GM18507 (cell line): ENCODE data around the gene MYO1D.
A peak's percentile ranks its signal among the peaks of the same experiment; 100 is the strongest.

Experiments used
- DNase-seq: peaks from one replicate; pipeline ENCODE4 v3.0.0; 2011; ENCODE audit warnings: low read depth; ENCODE audit not compliant: insufficient read length; ENCODE audit errors: extremely low spot score
- FAIRE-seq: peaks from 2 replicates; lab custom pipeline; 2011; peaks lifted over from hg19 to GRCh38; lab: Jason Lieb, UNC

Gene MYO1D

DNA sequence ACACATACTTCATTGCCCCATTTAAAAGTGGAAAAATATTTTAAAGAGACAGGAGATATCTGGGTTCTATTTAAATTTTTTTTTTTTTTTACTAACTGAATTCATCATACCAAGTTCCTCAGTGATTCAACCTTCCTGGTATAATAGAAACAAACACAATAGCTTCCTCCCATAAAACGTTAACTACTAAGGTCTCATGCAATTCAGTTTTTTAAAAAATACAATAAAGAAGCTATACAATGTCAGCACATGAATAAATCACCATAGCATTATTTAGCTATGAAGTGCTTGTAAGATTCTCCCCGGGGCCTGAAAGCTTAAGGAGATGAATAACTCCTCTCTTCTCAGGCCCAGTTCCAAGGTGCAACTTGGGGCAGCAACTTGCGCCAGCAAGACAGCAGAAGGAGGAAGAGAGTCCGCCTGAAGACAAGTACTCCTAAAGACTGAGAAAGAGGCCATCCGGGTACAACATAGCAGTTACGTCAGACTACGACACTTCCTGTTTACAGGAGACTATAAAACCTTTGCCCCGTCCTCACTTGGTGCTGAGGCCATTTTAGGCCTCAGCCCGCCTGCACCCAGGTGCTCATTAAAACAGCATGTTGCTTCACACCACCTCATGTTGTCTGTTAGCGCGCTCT is 81.5 kb downstream of the MYO1D start:
- FAIRE-seq (no peak), DNase-seq (no peak)

DNA sequence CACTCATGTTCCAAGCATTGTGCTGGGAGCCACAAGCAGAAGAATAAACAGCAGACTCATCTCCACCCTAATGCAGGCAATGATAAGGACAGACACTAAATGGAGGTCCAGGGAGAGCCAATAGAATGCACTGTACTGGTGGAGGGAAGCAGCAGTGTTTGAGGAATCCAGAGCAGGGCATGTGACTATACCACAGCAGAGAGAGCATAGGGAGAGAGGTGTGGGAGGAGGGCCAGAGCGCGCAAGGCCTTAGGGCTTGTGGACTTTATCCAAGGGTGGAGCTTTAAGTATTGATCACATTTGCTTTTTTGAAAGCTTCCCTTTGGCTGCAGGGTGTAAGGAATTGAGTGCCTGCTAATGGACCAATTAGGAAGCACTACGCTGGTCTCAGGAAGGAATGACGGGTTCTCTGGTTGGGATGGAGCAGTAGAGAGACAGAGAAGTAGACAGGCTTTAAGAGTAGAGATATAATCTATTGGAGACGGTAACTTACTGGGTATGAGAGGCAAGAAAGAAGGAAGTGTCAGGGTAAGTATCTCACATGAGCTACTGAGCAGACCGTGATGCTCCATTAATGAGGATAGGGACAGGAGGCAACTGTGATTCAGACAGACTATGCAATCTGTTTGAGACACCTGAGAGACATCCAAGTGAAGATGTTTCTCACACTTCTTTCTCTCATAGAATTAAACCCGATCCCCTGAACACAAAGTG is 82.2 kb downstream of the MYO1D start:
- FAIRE-seq (no peak), DNase-seq (no peak)

DNA sequence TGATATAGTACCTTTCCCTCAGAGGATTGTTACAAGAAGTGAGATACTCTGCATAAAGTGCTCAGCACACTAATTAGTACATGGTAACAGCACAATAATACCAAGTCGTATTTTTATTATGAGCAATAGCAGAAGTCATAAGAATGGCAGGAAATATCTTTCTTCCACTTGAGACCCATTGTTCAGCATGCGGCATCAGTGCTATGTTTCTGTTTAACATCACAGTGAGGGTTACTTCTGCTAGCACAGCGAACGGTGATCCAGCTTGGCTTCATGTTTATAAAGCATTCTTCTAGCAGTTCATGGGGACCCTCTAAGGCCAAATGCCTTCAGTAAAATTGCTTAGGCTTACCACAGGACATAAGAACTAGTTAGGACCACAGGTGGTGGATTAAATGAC is 83.1 kb downstream of the MYO1D start:
- DNase-seq (no peak), FAIRE-seq (no peak)

DNA sequence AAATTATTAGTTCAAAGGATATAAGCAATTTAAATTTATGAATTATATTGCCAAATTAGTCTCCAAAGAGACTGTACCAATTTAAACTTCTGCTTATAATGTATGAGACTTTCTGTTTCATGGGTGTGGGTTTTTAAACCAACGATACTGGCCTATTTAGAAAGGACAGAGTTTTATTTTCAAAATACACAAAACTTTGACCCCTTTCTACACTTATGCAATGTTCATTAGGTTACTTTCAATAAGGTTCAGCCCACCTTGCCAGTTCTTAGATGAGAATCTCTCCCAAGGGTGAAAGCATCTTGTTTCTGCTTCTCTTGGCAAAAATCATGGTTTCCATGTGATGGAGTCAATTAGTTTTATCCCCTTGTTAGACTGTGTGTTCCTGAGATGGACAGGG is 84.7 kb downstream of the MYO1D start:
- DNase-seq (no peak), FAIRE-seq (no peak)

DNA sequence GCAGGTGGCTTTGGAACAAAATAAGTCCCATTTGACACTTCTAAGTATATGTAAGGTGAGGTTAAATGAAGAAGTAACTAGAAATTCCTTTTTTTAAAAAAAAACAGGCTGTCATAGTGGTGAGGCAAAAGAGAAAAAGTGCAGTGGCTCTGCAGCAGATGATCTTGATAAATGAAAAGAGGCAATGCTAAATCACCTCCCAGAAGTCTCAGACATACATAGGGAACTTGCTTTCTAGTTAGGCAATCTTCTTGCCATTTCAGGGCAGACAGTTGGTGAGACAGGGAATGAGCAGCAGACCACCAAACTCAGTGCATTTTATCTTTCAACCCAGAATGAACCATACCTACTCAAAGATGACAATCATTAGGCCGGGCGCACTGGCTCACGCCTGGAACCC is 90.8 kb downstream of the MYO1D start:
- DNase-seq (no peak), FAIRE-seq (no peak)

DNA sequence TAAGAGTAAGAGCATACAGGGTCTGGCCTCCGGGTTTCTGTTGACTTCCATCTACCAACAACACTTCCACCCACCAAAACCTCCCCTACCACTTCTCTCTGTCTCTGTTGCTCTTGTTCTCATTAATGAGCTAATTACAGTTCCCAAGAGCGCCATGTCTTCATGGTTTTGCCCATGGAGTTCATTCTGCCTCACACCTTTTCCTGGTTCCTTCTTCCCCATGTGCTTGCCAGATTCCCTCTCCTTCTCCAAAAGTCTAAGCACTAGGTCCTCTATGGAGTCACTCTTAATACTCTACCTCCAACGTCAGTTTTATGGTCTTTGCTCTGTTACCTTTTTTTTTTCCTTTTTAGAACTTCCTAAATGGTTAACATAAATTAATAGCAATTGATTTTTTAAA is 92.8 kb downstream of the MYO1D start:
- DNase-seq = no peak
- FAIRE-seq = no peak

DNA sequence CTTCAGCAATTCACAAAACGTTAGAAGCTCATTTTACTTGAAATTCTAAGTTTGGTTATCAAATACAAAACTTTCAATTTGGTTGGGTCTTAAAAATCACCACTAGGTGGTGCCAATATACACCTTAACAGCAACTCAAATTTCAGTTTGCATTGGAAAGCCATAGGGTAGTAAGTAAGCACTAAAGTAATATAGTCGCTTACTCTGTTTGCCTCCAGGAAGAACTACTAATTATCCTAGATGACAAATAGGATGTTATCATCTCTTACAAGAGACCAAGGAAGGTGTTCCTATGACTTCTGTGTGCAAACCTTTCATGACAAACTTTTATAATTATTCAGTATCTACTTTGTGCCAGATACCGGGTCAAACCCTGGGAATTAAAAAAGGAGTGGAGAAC is 93.3 kb downstream of the MYO1D start:
- FAIRE-seq (peak; percentile 86), DNase-seq (peak; percentile 36)

DNA sequence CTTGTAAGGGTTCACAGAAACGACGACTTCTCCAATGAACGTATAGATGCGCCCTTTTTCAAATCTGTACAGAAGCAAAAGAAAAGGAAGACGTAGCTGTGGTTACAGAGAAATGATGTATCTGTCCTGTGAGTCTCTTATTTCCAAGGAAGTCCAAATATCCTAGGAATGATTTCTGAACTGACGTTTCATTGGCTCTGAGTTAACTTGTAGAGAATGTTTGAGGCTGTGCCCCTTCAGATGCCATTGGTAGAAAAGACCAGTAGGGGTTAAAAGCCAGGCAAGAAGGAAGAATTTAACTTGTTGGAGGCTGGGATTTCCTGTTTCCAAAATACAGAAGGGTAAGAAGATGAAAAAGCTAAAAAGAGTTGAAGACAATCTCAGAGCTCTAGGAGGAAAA is 96.2 kb downstream of the MYO1D start:
- DNase-seq = no peak
- no peak for FAIRE-seq

DNA sequence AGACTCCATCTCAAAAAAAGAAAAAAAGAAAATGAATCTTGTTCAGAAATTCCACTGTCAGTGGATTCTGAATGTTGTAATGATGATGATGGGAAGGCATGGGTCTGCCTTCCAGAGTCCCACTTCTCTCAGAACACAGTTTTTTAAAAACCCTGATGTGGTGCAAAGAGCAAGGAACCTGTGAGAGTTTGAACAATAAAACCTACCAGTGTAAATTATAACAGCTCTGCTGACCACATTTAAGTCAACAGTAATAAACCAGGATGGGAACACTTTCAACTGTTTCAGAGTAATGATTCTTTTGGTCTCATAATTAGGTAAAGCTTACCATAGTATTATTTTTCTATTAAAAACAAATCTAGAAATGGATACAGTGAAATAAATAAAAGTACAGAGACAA is 99.0 kb downstream of the MYO1D start:
- no peak for FAIRE-seq
- DNase-seq = no peak

DNA sequence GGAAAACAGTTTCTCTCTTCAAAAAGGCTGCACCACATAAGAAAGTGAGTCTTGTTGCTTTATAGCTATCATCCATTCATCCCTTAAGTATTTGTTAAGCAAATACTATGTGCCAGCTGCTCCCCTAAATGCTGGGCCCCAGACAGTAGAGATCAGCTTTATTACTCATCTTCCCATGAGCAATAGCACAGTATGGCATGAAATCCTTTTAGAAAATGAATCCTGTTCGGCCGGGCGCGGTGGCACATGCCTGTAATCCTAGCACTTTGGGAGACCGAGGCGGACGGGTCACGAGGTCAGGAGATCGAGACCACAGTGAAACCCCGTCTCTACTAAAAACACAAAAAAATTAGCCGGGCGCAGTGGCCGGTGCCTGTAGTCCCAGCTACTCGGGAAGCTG is 99.5 kb downstream of the MYO1D start:
- no peak for DNase-seq
- FAIRE-seq = no peak

DNA sequence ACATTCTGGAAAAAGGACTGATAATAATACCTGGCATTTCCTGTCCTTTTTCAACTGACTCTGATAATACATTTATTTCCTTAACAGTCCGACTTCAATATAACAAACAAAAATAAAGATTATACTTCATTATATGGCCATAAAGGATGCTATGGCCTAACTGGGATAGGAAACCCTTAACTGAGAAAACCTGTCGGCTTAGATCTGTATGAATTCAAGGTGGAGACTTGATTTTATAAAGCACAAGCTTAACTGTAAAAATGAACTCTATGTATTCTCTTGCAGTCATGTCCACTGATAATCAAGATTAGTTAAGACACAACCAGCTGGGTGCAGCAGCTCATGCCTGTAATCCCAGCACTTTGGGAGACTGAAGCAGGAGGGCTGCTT is 102.2 kb downstream of the MYO1D start:
- FAIRE-seq (no peak), DNase-seq (no peak)

DNA sequence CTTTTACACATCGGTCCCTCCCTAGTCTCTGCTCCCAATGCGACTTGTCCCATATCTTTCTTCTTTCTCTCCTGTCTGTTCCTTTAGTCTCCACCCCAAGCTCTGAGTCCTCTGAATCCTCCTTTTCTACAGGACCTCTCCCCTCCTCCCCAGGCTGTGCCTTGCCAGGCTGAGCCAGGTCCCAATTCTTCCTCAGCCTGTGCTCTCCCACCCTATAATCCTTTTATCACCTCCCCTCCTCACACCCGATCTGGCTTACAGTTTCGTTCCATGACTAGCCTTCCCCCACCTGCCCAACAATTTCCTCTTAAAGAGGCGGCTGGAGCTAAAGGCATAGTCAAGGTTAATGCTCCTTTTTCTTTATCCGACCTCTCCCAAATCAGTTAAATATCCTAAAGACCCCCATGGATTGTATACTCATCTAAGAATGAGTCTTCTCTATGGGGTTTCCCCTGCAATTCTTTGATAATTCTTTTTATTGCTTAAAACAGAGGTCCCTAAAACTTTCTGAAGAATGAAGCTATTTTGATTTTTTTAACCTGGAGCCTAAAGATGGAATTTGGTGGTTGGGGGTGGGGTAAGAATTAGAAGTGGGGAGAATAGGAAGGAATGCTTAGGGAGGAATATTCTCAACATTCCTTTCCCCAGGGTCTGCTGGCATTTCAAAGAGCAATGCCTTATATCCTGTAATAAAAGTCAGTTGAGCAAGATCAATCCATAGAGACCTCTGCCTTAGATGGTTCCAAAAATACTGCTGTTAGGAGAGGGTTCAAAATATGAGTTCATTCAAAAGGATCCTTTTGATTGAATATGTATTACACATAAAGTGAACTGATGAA is 102.8 kb downstream of the MYO1D start:
- FAIRE-seq (no peak), DNase-seq (no peak)

DNA sequence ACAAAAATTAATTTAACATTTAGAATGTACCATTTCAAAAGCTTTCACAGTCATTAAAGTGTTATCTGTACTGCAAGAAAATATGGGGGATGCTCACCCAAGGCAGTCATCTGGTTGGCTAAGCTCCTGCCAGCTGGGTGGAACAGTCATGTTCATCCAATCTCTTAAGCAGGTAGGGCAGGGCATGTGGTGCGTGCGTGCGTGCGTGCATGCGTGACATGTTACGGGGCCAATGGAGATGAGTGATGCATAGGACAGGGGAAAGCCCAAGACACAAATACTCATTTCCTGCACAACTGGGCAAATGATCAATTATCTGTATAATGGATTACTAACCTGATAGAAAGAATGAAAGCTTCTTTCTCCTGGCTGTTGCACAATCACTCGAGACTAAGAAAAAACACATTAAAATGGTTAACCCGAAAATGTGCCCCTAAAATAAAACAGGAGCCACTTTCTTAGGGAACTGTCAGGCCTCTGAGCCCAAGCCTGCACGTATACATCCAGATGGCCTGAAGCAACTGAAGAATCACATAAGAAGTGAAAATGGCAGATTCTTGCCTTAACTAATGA is 104.4 kb downstream of the MYO1D start:
- peak; percentile 14 for DNase-seq

DNA sequence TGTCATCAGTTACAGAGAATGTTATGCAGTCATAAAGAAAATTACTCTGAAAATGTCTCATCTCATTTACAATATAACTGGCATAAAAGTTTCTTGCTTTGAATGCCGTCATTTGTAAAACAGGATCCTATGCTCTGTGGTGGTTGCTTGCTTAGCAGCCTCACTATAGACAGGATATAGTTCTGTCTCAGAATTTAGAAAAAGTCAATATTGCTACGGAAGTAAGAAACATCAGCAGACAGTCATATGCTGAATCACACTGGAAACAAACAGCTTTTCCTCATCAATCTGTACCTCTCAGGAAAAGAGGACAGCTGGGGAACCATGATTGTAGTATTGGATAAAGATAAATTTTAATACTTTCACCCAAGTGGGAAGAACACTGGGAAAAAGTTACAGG is 105.5 kb downstream of the MYO1D start:
- FAIRE-seq (no peak), DNase-seq (no peak)

More for the DNA sequence above, 104.4 kb downstream of the MYO1D start:
- FAIRE-seq = peak; percentile 63

DNA sequence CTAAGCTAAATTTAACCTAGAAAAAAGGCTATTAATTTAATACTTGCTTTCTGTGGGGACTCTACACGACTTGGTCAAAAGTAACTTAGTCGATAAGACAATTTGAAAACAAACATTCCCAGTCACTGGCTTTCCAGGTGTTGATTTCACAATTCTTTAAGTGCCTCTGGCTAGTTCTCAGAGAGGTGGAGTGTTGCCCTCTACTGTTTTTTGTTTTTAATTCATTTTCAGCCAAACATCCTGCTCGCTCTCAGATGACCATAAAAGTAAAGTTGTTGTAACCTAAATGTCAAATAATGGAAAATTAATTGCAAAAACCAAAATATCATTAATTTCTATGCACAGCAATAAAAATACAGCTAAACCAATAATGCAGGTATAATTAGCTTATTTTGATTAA is 107.1 kb downstream of the MYO1D start:
- DNase-seq (no peak), FAIRE-seq (no peak)

DNA sequence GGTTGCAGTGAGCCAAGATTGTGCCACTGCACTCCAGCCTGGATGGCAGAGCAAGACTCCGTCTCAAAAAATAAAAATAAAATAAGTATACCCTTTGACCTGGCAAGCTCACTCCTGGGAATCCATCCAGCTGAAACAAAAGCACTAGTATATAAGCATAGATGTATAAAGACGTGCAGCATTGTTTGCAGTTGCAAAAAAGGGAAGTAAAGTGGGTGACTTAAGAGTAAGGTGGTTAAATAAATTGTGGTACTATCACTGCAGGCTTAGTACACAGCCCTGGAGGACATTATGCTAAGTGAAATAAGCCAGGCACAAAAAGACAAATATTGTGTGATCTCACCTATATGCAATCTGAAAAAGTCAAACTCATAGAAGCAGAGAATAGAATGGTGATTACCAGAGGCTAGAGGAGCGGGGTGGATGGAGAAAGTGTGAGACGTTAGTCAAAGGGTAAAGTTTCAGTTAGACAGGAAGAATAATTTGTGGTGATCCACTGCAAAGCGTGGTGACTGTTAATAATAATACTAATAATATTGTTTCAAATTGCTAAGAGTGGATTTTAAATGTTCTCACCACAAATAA is 113.0 kb downstream of the MYO1D start:
- FAIRE-seq (no peak), DNase-seq (no peak)

DNA sequence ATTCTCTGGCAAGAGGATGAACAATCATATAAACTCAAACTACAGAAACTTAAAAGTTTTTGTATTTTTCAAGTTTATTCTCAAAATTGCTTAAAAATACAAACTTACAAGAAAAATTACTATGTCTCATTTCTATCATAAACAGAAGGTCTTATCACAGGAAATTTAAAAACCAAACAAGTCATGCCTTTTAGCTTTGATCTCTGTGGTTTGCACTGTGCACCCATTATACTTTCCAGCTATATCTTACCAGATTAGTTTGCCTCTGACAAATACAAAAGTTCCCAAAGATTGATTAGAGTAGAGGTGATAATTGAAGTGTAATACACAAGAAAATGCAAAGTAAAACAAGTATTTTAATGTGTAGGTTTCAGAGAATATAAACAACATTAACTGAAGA is 117.4 kb downstream of the MYO1D start:
- FAIRE-seq (no peak), DNase-seq (no peak)

DNA sequence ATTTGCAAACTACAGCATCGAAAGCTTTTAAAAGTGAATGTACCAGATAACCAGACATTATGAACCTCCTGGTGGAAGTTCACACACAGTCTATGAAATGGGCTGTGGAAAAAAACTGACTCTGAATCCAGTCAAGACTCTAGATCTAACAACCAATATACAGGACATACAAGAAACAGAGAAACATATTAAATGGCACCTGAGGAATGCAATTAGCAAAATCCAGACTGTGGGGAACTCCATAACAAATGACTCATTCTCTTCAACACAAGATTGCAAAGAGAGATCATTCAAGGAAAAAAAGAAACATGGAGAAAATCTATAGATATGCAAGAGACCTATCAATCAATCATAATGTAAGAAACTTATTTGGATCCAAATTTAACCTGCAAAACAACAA is 119.0 kb downstream of the MYO1D start:
- FAIRE-seq (no peak), DNase-seq (no peak)

DNA sequence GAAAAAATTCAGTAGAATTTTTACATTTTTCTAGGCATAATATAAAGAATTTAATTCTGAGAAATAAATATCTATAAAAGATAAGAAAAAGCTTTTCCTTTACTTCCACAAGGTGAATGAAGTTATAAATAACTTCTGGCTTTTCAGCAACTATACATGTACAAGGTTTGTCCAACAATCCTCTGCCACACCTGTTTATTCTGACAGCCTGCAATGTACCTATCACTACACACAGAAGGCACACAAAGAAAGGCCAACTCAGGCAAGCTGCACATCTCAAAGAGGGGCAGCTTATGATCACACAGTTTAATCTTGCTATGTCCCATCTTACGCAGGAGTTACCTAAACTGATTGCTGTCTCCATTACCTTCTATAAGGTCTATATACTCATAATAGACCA is 120.2 kb downstream of the MYO1D start:
- DNase-seq = no peak
- no peak for FAIRE-seq
